Liver (tissue), 3 donors: Measurements from ENCODE around the gene ZC3H18.

Experiments used
- ATF3 ChIP-seq: IDR thresholded peaks from 2 replicates; pipeline ENCODE4 v1.6.1; 2016; ENCODE audit warnings: antibody characterized with exemption
- CTCF ChIP-seq: fragments of 150-350 bp; IDR thresholded peaks from 2 replicates; pipeline ENCODE4 v1.5.1; 2017; ENCODE audit warnings: improper control_type of control experiment, low read depth, low read length; ENCODE audit not compliant: missing input control
- HNF4A ChIP-seq, 2 donors: conservative IDR thresholded peaks; 2 replicates each; pipeline ENCODE4 v1.6.1; 2016; ENCODE audit warnings: antibody characterized with exemption in 2 of 2, mild to moderate bottlenecking in 2 of 2
- HNF4G ChIP-seq: IDR thresholded peaks from 2 replicates; pipeline ENCODE4 v1.6.1; 2016; ENCODE audit warnings: antibody characterized with exemption
- MAX ChIP-seq: IDR thresholded peaks from 2 replicates; pipeline ENCODE4 v1.6.1; 2016; ENCODE audit warnings: antibody characterized with exemption
- RAD21 ChIP-seq, 2 donors: IDR thresholded peaks; 2 replicates each; pipeline ENCODE4 v1.6.1; 2016; ENCODE audit warnings: antibody characterized with exemption in 2 of 2, mild to moderate bottlenecking in 2 of 2
- SP1 ChIP-seq: IDR thresholded peaks from 2 replicates; pipeline ENCODE4 v1.6.1; 2018; ENCODE audit warnings: antibody characterized with exemption, mild to moderate bottlenecking
- TAF1 ChIP-seq: conservative IDR thresholded peaks from 2 replicates; pipeline ENCODE4 v1.6.1; 2016; ENCODE audit warnings: antibody characterized with exemption, mild to moderate bottlenecking
- YY1 ChIP-seq: IDR thresholded peaks from 2 replicates; pipeline ENCODE4 v1.6.1; 2016; ENCODE audit warnings: antibody characterized with exemption, mild to moderate bottlenecking
- donor health status: healthy.
- donor health status: healthy.

- TF ChIP-seq MAX (no peak), CTCF (no peak), ATF3 (no peak), YY1 (no peak), TAF1 (no peak), SP1 (peak; percentile 15), RAD21 (IDR thresholded peaks at IDR 0.05) (no peak), HNF4G (no peak), HNF4A (conservative IDR thresholded peaks at IDR 0.05) (peak in 1 of 2 donors; percentile 21)
Observed at GRCh38 chr16:88597856-88598491, 27.8 kb downstream of the ZC3H18 start.
